ENCODE results near the gene LTA.

Gene LTA

GRCh38 chr6:31538805-31539400, 33.2 kb upstream of the LTA start:
- TF ChIP-seq FOXP2 (optimal IDR thresholded peaks at IDR 0.05; ENCODE audit: borderline replicate concordance, extremely low read depth, extremely low read length, insufficient read depth) = no peak
- TF ChIP-seq TAF1 (IDR thresholded peaks at IDR 0.05; ENCODE audit: borderline replicate concordance, insufficient read depth, low read length) = no peak
- no peak for TF ChIP-seq REST (IDR thresholded peaks at IDR 0.05; ENCODE audit: insufficient read depth in 1 of 2, low read depth in 2 of 2, low read length in 2 of 2)
- no peak for TF ChIP-seq POLR2AphosphoS5 (IDR thresholded peaks at IDR 0.05; ENCODE audit: low read depth, low read length)
- no peak for TF ChIP-seq SIN3A (IDR thresholded peaks at IDR 0.05; ENCODE audit: borderline replicate concordance, insufficient read depth, low read length)

- no peak for TF ChIP-seq FOXP2 (optimal IDR thresholded peaks at IDR 0.05; ENCODE audit: borderline replicate concordance, extremely low read depth, extremely low read length, insufficient read depth)
These were observed 31.4 kb upstream of the LTA start for GRCh38 chr6:31540640-31541039.

- 0 out of 4 replicates have a peak, but pooled peaks of 1 of the 2 experiments have one; percentile 44 for TF ChIP-seq REST (IDR thresholded peaks at IDR 0.05; ENCODE audit: insufficient read depth in 1 of 2, low read depth in 2 of 2, low read length in 2 of 2)
- TF ChIP-seq SIN3A (IDR thresholded peaks at IDR 0.05; ENCODE audit: borderline replicate concordance, insufficient read depth, low read length) = peak; percentile 91; the same call in 1 of the 2 replicates
- TF ChIP-seq FOXP2 (optimal IDR thresholded peaks at IDR 0.05; ENCODE audit: borderline replicate concordance, extremely low read depth, extremely low read length, insufficient read depth) = no peak
These were observed 30.9 kb upstream of the LTA start for GRCh38 chr6:31541059-31541657.

GRCh38 chr6:31541658-31542521, 30.2 kb upstream of the LTA start, which contains the start of gene DDX39B:
DDX39B (minus strand) TSS chr6:31542003; CDS start chr6:31540532, 1,471 bp downstream.
- no peak for TF ChIP-seq FOXP2 (optimal IDR thresholded peaks at IDR 0.05; ENCODE audit: borderline replicate concordance, extremely low read depth, extremely low read length, insufficient read depth)
- TF ChIP-seq TAF1 (IDR thresholded peaks at IDR 0.05; ENCODE audit: borderline replicate concordance, insufficient read depth, low read length) = peak; percentile 99
- TF ChIP-seq POLR2AphosphoS5 (IDR thresholded peaks at IDR 0.05; ENCODE audit: low read depth, low read length) = peak; percentile 96
- peak; percentile 71 to 75; a peak in 3 of 4 replicates for TF ChIP-seq REST (IDR thresholded peaks at IDR 0.05; ENCODE audit: insufficient read depth in 1 of 2, low read depth in 2 of 2, low read length in 2 of 2)
- TF ChIP-seq SIN3A (IDR thresholded peaks at IDR 0.05; ENCODE audit: borderline replicate concordance, insufficient read depth, low read length) = peak; percentile 91; the same call in 1 of the 2 replicates

- TF ChIP-seq POLR2AphosphoS5 (IDR thresholded peaks at IDR 0.05; ENCODE audit: low read depth, low read length) (no peak), SIN3A (IDR thresholded peaks at IDR 0.05; ENCODE audit: borderline replicate concordance, insufficient read depth, low read length) (no peak), REST (IDR thresholded peaks at IDR 0.05; ENCODE audit: insufficient read depth in 1 of 2, low read depth in 2 of 2, low read length in 2 of 2) (no peak)
These were observed 28.4 kb upstream of the LTA start for GRCh38 chr6:31543639-31544038.
